ENCODE measurements around the gene H2BW2.

Gene H2BW2

DNA sequence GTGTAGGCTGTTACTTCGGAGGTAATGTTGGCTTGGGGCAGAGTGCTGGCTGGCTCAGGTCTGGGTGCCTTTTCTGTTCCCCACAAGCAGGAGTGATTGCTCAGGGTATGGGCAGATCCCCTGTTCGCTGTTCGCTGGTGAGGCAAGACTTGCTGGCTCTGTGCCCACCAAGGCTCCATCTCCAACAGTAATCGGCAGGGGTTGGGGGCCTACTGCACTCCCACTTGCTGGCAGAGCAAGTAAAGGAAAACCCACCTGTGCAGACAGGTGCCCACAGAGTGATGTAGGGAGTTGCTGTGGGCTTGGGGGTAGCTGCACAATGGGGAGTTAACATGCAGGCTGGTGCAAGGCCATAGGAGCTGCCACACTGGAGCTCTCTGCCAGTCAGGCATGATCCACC, 44.3 kb downstream of the H2BW2 start:
- TF ChIP-seq Cebpa-rat (IDR thresholded peaks at IDR 0.05), result no peak
- Histone ChIP-seq H3K9ac (no peak overlapping the region), H3K27ac (no peak overlapping the region), H4K20me1 (no peaks in the 10 kb centered on the region), H3K4me1 (peaks cover 14% of the 10 kb centered on the region), H3K27me3 (no peaks in the 10 kb centered on the region), H3K4me3 (no peak overlapping the region), H3K36me3 (no peaks in the 10 kb centered on the region), H3K9me3 (no peaks in the 10 kb centered on the region), H3K4me2 (no peak overlapping the region)

DNA sequence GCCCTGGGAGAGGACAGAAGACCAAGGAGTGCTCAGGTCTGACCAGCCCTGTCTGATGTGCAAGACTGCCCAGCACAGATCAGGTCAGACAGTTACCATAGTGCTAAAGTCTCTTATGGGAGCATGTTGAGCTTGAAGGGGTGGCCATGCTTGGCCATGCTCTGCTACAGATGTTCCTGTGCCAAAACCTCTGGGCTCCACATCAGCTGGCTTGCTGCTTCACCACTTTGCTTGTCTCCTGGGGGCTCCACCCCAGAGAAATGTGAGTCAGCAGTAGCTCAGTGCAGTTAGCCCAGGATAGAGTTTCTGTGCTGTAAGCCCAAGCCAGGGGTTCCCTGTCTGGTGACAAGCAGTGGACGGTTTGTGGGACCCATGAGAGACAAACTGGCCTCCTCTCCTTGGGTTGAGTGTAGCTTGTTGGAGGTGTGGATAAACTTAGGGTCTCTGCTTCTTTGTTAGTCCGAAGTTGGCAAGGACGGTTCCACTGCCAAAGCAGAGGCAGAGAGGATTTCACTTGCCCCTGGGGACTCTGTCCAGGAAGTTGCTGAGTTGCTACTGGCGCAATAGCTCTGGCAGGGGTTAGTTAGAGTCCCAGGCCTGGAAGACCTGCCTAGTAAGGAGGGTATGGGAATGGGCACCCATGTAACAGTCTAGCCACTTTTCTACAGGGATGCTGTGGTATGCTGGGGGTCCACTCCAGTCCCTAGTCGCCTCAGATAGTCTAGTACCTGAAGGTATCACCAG, 45.0 kb downstream of the H2BW2 start:
- Histone ChIP-seq H3K4me2 (peak overlapping the region; percentile 31; the same call in 1 of the 2 replicates), H3K27ac (peak overlapping the region; percentile 12; the same call in 1 of the 2 replicates), H3K4me3 (no peak overlapping the region), H4K20me1 (no peaks in the 10 kb centered on the region), H3K36me3 (no peaks in the 10 kb centered on the region), H3K9ac (no peak overlapping the region), H3K9me3 (no peaks in the 10 kb centered on the region), H3K4me1 (peaks cover 14% of the 10 kb centered on the region), H3K27me3 (no peaks in the 10 kb centered on the region)
- no peak for TF ChIP-seq Cebpa-rat (IDR thresholded peaks at IDR 0.05)

DNA sequence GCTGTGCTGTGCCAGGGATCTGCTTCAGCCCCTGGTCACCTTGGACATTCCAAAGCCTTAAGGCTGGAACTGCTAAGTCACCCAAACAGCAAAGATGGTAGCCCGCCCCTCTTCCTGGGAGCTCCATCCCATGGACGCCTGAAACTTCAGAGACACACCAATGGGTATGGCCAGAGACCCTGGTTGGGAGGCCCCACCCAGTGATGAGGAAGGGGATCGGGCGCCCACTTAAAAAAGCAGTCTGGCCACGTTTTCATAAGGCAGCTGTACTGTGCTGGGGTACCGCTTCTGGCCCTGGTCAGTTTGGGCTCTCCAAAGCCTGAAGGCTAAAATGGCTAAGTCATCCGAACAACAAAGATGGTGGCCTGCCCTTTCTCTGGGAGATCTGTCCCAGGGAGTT, 45.7 kb downstream of the H2BW2 start:
- peak overlapping the region; percentile 31; the same call in 1 of the 2 replicates for H3K4me2 ChIP-seq
- no peaks in the 10 kb centered on the region for H3K27me3 ChIP-seq
- H3K36me3 ChIP-seq, result no peaks in the 10 kb centered on the region
- H3K4me1 ChIP-seq, result peaks cover 14% of the 10 kb centered on the region
- no peaks in the 10 kb centered on the region for H3K9me3 ChIP-seq
- H4K20me1 ChIP-seq, result no peaks in the 10 kb centered on the region
- no peak overlapping the region for H3K9ac ChIP-seq
- TF ChIP-seq Cebpa-rat (IDR thresholded peaks at IDR 0.05), result no peak
- no peak overlapping the region for H3K27ac ChIP-seq
- H3K4me3 ChIP-seq, result no peak overlapping the region

DNA sequence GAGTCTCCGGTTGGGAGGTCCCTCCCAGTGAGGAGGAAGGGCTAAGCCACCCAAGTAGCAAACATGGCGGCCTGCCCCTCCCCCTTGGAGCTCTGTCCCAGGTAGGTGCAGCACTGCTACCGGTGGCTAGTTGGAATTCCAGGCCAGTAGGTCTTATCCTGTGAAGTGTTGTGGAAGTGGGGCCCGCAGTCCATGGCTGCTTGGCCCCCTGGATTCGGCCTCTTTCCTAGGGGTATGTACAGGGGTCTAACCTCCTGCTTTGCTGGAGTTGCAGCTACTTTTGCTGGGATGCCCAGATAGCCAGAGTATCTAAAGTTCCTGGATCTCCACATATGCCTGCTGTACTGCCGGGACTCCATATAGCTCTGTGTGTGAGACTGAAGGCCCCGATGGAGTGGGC, 46.2 kb downstream of the H2BW2 start:
- Histone ChIP-seq H3K27ac (no peak overlapping the region), H3K4me3 (no peak overlapping the region), H3K9ac (no peak overlapping the region), H3K36me3 (no peaks in the 10 kb centered on the region), H3K9me3 (no peaks in the 10 kb centered on the region), H4K20me1 (no peaks in the 10 kb centered on the region), H3K27me3 (no peaks in the 10 kb centered on the region), H3K4me1 (peaks cover 14% of the 10 kb centered on the region), H3K4me2 (no peak overlapping the region)
- TF ChIP-seq Cebpa-rat (IDR thresholded peaks at IDR 0.05), result no peak

Data from BLaER1 (cell line).